CD14-positive monocyte (primary cell): Measurements from ENCODE around the gene COL21A1. TPM values are rescaled to one million over a fixed set of nuclear protein-coding genes. Genes with fewer than 3 reads are reported as not detected.
"Not testable (repeated sequence)": the region's sequence is repeated elsewhere in the genome, so short reads cannot be mapped to it uniquely, and the experiment has no call there.

Source experiments
- DNase-seq, 3 donors: peaks; one replicate each; pipeline ENCODE4 v3.0.0-alpha.2; 2011 to 2022
- H2AFZ ChIP-seq: 2 replicates; pipeline ENCODE4 v1.6.0; 2012; ENCODE audit warnings: mild to moderate bottlenecking, low read depth, low read length, inconsistent platforms; ENCODE audit not compliant: insufficient read depth, poor library complexity, severe bottlenecking
- H3K27ac ChIP-seq, 2 donors: 1 replicate in 1 of 2; 2 replicates in 1 of 2; pipeline ENCODE4 v1.5.1; 2012 to 2013; ENCODE audit warnings: low read length in 2 of 2, control low read depth in 1 of 2, inconsistent platforms in 1 of 2, low read depth in 1 of 2, mild to moderate bottlenecking in 1 of 2
- H3K27me3 ChIP-seq, 2 donors: one replicate each; pipeline versions ENCODE4 v1.6.0 to v1.6.1; 2011 to 2013; ENCODE audit warnings: low read length in 2 of 2; ENCODE audit not compliant: control insufficient read depth in 2 of 2, insufficient read depth in 2 of 2
- H3K36me3 ChIP-seq, 2 donors: replicated peaks in 1 of 2; 1 replicate in 1 of 2; 2 replicates in 1 of 2; pipeline versions ENCODE4 v1.5.1 to v1.6.1; 2012 to 2013; ENCODE audit warnings: low read length in 2 of 2, control low read depth in 1 of 2, inconsistent platforms in 1 of 2, mild to moderate bottlenecking in 1 of 2; ENCODE audit not compliant: insufficient read depth in 2 of 2, control insufficient read depth in 1 of 2
- H3K4me1 ChIP-seq, 2 donors: 1 replicate in 1 of 2; 2 replicates in 1 of 2; pipeline versions ENCODE4 v1.5.1 to v1.6.1; 2012 to 2013; ENCODE audit warnings: low read length in 2 of 2, control low read depth in 1 of 2, inconsistent platforms in 1 of 2, mild to moderate bottlenecking in 1 of 2, moderate library complexity in 1 of 2; ENCODE audit not compliant: insufficient read depth in 2 of 2, control insufficient read depth in 1 of 2
- H3K4me2 ChIP-seq: replicated peaks from 2 replicates; pipeline ENCODE3; 2012; ENCODE audit warnings: low read length, moderate library complexity, mild to moderate bottlenecking; ENCODE audit not compliant: poor library complexity, severe bottlenecking; ENCODE audit errors: extremely low read depth
- H3K4me3 ChIP-seq, 3 experiments: fragments of 200-600 bp in 1 of 3; sonication (generic) in 1 of 3; replicated peaks in 1 of 3; 1 replicate in 2 of 3; 2 replicates in 1 of 3; pipeline ENCODE4 v1.5.1; 2011 to 2013; ENCODE audit warnings: low read length in 3 of 3, mild to moderate bottlenecking in 3 of 3, control low read depth in 2 of 3, low read depth in 2 of 3, inconsistent platforms in 1 of 3, moderate library complexity in 1 of 3
- H3K79me2 ChIP-seq: 2 replicates; pipeline ENCODE4 v1.6.0; 2012; ENCODE audit warnings: mild to moderate bottlenecking, control low read depth, inconsistent platforms, low read length, moderate library complexity; ENCODE audit not compliant: insufficient read depth
- H3K9ac ChIP-seq: 2 replicates; pipeline ENCODE4 v1.6.0; 2017; ENCODE audit warnings: low read length, mild to moderate bottlenecking; ENCODE audit not compliant: insufficient read depth, poor library complexity, severe bottlenecking
- H3K9me3 ChIP-seq, 2 donors: replicated peaks in 1 of 2; 1 replicate in 1 of 2; 2 replicates in 1 of 2; pipeline versions ENCODE4 v1.5.1 to v1.6.1; 2012 to 2013; ENCODE audit warnings: low read length in 2 of 2, control low read depth in 1 of 2; ENCODE audit not compliant: control insufficient read depth in 1 of 2, insufficient read depth in 1 of 2
- H4K20me1 ChIP-seq: 2 replicates; pipeline ENCODE4 v1.6.0; 2012; ENCODE audit warnings: mild to moderate bottlenecking, low read length, control low read depth, moderate library complexity; ENCODE audit not compliant: insufficient read depth
- H3K27ac Mint-ChIP-seq, 7 donors: one replicate each; pipeline ENCODE4 v1.8.0; 2020; ENCODE audit warnings: mild to moderate bottlenecking in 7 of 7, mixed read lengths in 7 of 7, moderate library complexity in 6 of 7, inconsistent platforms in 2 of 7
- H3K27me3 Mint-ChIP-seq, 3 donors: one replicate each; pipeline ENCODE4 v1.8.0; 2021 to 2022; ENCODE audit warnings: low read depth in 3 of 3, mild to moderate bottlenecking in 3 of 3, mixed read lengths in 3 of 3, moderate library complexity in 3 of 3, inconsistent platforms in 1 of 3
- H3K36me3 Mint-ChIP-seq, 2 donors: one replicate each; pipeline ENCODE4 v1.8.0; 2020; ENCODE audit warnings: mixed read lengths in 2 of 2, inconsistent platforms in 1 of 2, mild to moderate bottlenecking in 1 of 2
- H3K4me1 Mint-ChIP-seq: one replicate; pipeline ENCODE4 v1.8.0; 2020; ENCODE audit warnings: mild to moderate bottlenecking, mixed read lengths
- H3K4me3 Mint-ChIP-seq, 2 donors: one replicate each; pipeline ENCODE4 v1.8.0; 2020; ENCODE audit warnings: mild to moderate bottlenecking in 2 of 2, mixed read lengths in 2 of 2, moderate library complexity in 1 of 2
- H3K9me3 Mint-ChIP-seq, 7 donors: one replicate each; pipeline ENCODE4 v1.8.0; 2020 to 2022; ENCODE audit warnings: mixed read lengths in 7 of 7, mild to moderate bottlenecking in 6 of 7, moderate library complexity in 6 of 7, inconsistent platforms in 2 of 7
- WGBS: methylation state at CpG from one replicate; pipeline ENCODE4 v1.1.5; 2013; ENCODE audit warnings: missing lambda C conversion rate; ENCODE audit not compliant: insufficient coverage; 5-methylcytosine and 5-hydroxymethylcytosine counted together
- intact Hi-C, 2 donors: fragments of 100-400 bp; cut with micrococcal nuclease; formaldehyde crosslinking; loops; one replicate each; pipeline versions ENCODE4 v1.15.0 to v1.15.1; 2023
- polyA plus RNA-seq, 3 donors: library from polyadenylated mRNA; depleted of rRNA in 1 of 3; unstranded in 2 of 3; stranded (reverse) in 1 of 3; fragments of 300-500 nt in 2 of 3; fragments of >200 nt in 1 of 3; fragmentation: Illumina TruSeq in 2 of 3; gene quantifications; 1 replicate in 2 of 3; 2 replicates in 1 of 3; pipeline ENCODE4 v1.2.3, GENCODE V29; 2012 to 2021
- TF ChIP-seq, protein P1 (sequence below): fragments of 200-600 bp; IDR thresholded peaks from one replicate; pipeline ENCODE4 v1.8.0; 2022; ENCODE audit warnings: antibody characterized with exemption, mild to moderate bottlenecking

Gene COL21A1
- polyA plus RNA-seq, 3 donors, result 0.03 TPM; not detected in 2

DNA sequence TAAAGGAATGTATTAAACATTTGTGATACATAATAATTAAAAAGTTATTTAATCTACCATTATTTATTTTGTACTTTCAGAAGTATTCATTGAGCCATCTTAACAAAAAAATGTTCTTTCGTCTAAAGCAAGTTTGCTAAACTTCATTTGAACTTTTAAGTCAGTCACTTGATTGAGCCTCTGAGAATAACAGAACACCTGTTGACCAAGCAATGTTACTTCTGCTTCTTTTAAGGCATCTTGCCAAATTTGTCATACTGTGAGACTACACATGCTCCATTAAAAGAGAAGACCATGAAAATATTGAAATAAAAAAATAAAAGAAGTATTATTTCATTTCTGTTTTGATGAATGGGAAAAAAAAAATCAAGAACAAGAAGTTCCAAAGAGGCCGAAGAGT lies 230.2 kb downstream of the COL21A1 start:
- H3K4me1 ChIP-seq, result no peaks in the 10 kb centered on the region
- H3K36me3 ChIP-seq, result no peaks in the 10 kb centered on the region
- peaks cover 0 to 8% (median 6%) of the 10 kb centered on the region in 7 donors for H3K9me3 Mint-ChIP-seq
- H3K4me1 Mint-ChIP-seq, result no peaks in the 10 kb centered on the region
- H3K4me3 ChIP-seq, result no peak overlapping the region
- no peak overlapping the region for H3K4me3 Mint-ChIP-seq
- H3K27ac ChIP-seq, result no peak overlapping the region
- no peaks in the 10 kb centered on the region for H3K9me3 ChIP-seq
- H3K79me2 ChIP-seq, result no peaks in the 10 kb centered on the region
- H2AFZ ChIP-seq, result no peak overlapping the region
- peaks cover 1 to 6% (median 5%) of the 10 kb centered on the region in 3 donors for H3K27me3 Mint-ChIP-seq
- H3K27ac Mint-ChIP-seq, result no peak overlapping the region
- no peaks in the 10 kb centered on the region for H3K36me3 Mint-ChIP-seq
- 0% methylated on average over 1 of the region's 2 CpGs for WGBS
- no peaks in the 10 kb centered on the region for H4K20me1 ChIP-seq
- H3K4me2 ChIP-seq, result no peak overlapping the region
- TF ChIP-seq, protein P1, sequence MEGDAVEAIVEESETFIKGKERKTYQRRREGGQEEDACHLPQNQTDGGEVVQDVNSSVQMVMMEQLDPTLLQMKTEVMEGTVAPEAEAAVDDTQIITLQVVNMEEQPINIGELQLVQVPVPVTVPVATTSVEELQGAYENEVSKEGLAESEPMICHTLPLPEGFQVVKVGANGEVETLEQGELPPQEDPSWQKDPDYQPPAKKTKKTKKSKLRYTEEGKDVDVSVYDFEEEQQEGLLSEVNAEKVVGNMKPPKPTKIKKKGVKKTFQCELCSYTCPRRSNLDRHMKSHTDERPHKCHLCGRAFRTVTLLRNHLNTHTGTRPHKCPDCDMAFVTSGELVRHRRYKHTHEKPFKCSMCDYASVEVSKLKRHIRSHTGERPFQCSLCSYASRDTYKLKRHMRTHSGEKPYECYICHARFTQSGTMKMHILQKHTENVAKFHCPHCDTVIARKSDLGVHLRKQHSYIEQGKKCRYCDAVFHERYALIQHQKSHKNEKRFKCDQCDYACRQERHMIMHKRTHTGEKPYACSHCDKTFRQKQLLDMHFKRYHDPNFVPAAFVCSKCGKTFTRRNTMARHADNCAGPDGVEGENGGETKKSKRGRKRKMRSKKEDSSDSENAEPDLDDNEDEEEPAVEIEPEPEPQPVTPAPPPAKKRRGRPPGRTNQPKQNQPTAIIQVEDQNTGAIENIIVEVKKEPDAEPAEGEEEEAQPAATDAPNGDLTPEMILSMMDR, result no peak
- no peak overlapping the region for H3K9ac ChIP-seq
- no peak for DNase-seq
- H3K27me3 ChIP-seq, result no peaks in the 10 kb centered on the region
- intact Hi-C loops, result no loop called here

DNA sequence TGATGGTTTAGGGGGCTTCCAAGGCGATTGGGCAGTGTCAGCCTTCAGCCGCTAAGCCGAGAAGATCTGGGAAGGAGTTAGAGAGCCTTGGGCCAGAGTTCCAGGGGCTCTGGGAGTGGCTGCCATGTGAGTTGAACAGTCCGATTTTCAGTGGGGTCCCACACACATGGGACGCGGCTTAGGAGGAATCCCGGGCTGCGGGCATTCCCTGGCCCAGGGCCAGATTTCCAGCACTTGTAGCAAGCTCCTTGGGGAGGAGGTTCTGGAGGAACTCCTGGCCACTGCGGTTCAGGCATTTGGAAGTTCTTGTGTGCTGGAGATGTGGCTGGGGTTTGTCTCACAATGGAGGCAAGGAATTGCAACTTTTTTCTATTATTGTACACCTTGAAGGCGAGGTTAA lies 233.3 kb downstream of the COL21A1 start:
- H3K36me3 Mint-ChIP-seq, H3K27ac ChIP-seq, H4K20me1 ChIP-seq, H2AFZ ChIP-seq, H3K9me3 Mint-ChIP-seq, H3K36me3 ChIP-seq, H3K4me1 ChIP-seq, DNase-seq, H3K4me3 ChIP-seq, H3K79me2 ChIP-seq, H3K9me3 ChIP-seq, intact Hi-C loops, H3K27ac Mint-ChIP-seq, H3K4me3 Mint-ChIP-seq, H3K27me3 Mint-ChIP-seq, H3K27me3 ChIP-seq, H3K4me2 ChIP-seq, H3K4me1 Mint-ChIP-seq, H3K9ac ChIP-seq: not testable (repeated sequence)
- 87% methylated on average over 6 of the region's 10 CpGs for WGBS
